Lung (tissue), 12 donors: ENCODE measurements around the gene GNRHR. TPM values are rescaled to one million over a fixed set of nuclear protein-coding genes. Genes with fewer than 3 reads are reported as not detected.
"Not testable (repeated sequence)": the region's sequence is repeated elsewhere in the genome, so short reads cannot be mapped to it uniquely, and the experiment has no call there.

Experiments used
- ATAC-seq: fragments of 200-7000 bp; cut with Tn5 transposase; one replicate; pipeline ENCODE4 v1.9.1; 2020; ENCODE audit warnings: moderate number of reproducible peaks; ENCODE audit not compliant: insufficient read depth, low FRiP score
- DNase-seq, 3 donors: peaks; one replicate each; pipeline ENCODE4 v3.0.0-alpha.2; 2013 to 2017
- H3K27ac ChIP-seq, 2 donors: one replicate each; pipeline ENCODE4 v1.5.1; 2013; ENCODE audit warnings: mild to moderate bottlenecking in 2 of 2, moderate library complexity in 2 of 2, control low read depth in 1 of 2, inconsistent platforms in 1 of 2, low read depth in 1 of 2, low read length in 1 of 2
- H3K27me3 ChIP-seq, 3 donors: one replicate each; pipeline ENCODE4 v1.5.1; 2013; ENCODE audit warnings: low read length in 2 of 3; ENCODE audit not compliant: control insufficient read depth in 3 of 3, insufficient read depth in 3 of 3
- H3K36me3 ChIP-seq, 4 donors: one replicate each; pipeline ENCODE4 v1.5.1; 2013; ENCODE audit warnings: low read length in 4 of 4, mild to moderate bottlenecking in 1 of 4, moderate library complexity in 1 of 4; ENCODE audit not compliant: control insufficient read depth in 4 of 4, insufficient read depth in 4 of 4
- H3K4me1 ChIP-seq, 5 donors: one replicate each; pipeline ENCODE4 v1.5.1; 2013; ENCODE audit warnings: low read length in 5 of 5, mild to moderate bottlenecking in 2 of 5, moderate library complexity in 1 of 5; ENCODE audit not compliant: control insufficient read depth in 5 of 5, insufficient read depth in 5 of 5
- H3K4me3 ChIP-seq: one replicate; pipeline ENCODE4 v1.5.1; 2013; ENCODE audit warnings: mild to moderate bottlenecking, control low read depth, moderate library complexity
- H3K9ac ChIP-seq, 2 donors: one replicate each; pipeline ENCODE4 v1.5.1; 2013; ENCODE audit warnings: low read length in 2 of 2, control low read depth in 1 of 2; ENCODE audit not compliant: insufficient read depth in 1 of 2
- H3K9me3 ChIP-seq, 4 donors: one replicate each; pipeline ENCODE4 v1.5.1; 2013; ENCODE audit warnings: low read length in 3 of 4, mild to moderate bottlenecking in 1 of 4, moderate library complexity in 1 of 4; ENCODE audit not compliant: control insufficient read depth in 4 of 4, insufficient read depth in 3 of 4
- CTCF ChIP-seq: IDR thresholded peaks from 2 replicates; pipeline ENCODE4 v1.5.1; 2012; ENCODE audit warnings: mild to moderate bottlenecking; ENCODE audit errors: control extremely low read depth, extremely low read depth
- WGBS, 2 donors: extraction: QIAGEN DNeasy Blood & Tissue Kit; methylation state at CpG; one replicate each; pipeline ENCODE4 v1.1.7; 2013; 5-methylcytosine and 5-hydroxymethylcytosine counted together
- polyA plus RNA-seq, 2 donors: library from polyadenylated mRNA; stranded (reverse); fragments of 200-250 nt; gene quantifications; one replicate each; pipeline ENCODE4 v1.2.1, GENCODE V29; 2013
- total RNA-seq, 2 donors: library from RNA; depleted of rRNA in 1 of 2; stranded (reverse); fragments of >200 nt in 1 of 2; gene quantifications; one replicate each; pipeline ENCODE4 v1.2.1, GENCODE V29; 2014 to 2021
- donor health status: control.
- donor health status: control.
- donor health status: Bipolar disorder and iron deficiency.
- donor health status: healthy.
- donor health status: DM: yes; HTN: yes; CAD: no.

GNRHR gene
- total and polyA plus RNA-seq, 4 donors, result not detected

GRCh38 chr4:67744561-67745283 lies 9.5 kb downstream of the GNRHR start:
- Histone ChIP-seq H3K9ac (no peak overlapping the region), H3K36me3 (no peaks in the 10 kb centered on the region)
- WGBS, 2 donors, result 70 to 83% methylated on average over 4 of the region's 4 CpGs

GRCh38 chr4:67743194-67743593 lies 11.0 kb downstream of the GNRHR start:
- H3K27ac ChIP-seq, result no peak overlapping the region
- H3K9ac ChIP-seq, result no peak overlapping the region
- no peak overlapping the region for H3K4me3 ChIP-seq
- ATAC-seq (no peak), DNase-seq (no peak)
- WGBS, 2 donors, result 94% methylated on average over 3 of the region's 3 CpGs
- H3K4me1 ChIP-seq, result no peaks in the 10 kb centered on the region
- H3K36me3 ChIP-seq, result no peaks in the 10 kb centered on the region
- no peaks in the 10 kb centered on the region for H3K9me3 ChIP-seq
- no peaks in the 10 kb centered on the region for H3K27me3 ChIP-seq
- TF ChIP-seq CTCF, result no peak

More at GRCh38 chr4:67744561-67745283, 9.5 kb downstream of the GNRHR start:
- Histone ChIP-seq H3K4me3 (no peak overlapping the region), H3K27ac (no peak overlapping the region), H3K9me3 (no peaks in the 10 kb centered on the region), H3K4me1 (no peaks in the 10 kb centered on the region), H3K27me3 (no peaks in the 10 kb centered on the region)
- no peak for TF ChIP-seq CTCF
- no peak for DNase-seq
- ATAC-seq, result no peak

GRCh38 chr4:67736262-67736661 lies 17.9 kb downstream of the GNRHR start:
- Histone ChIP-seq H3K9ac (no peak overlapping the region), H3K4me3 (no peak overlapping the region), H3K27ac (no peak overlapping the region), H3K36me3 (peaks cover 0 to 1% (median 0%) of the 10 kb centered on the region in 4 donors), H3K9me3 (no peaks in the 10 kb centered on the region), H3K27me3 (no peaks in the 10 kb centered on the region), H3K4me1 (peaks cover 0 to 4% (median 0%) of the 10 kb centered on the region in 5 donors)
- no peak for DNase-seq
- ATAC-seq, result no peak
- TF ChIP-seq CTCF, result no peak
- WGBS, 2 donors, result 90 to 97% methylated on average over 1 of the region's 1 CpG

GRCh38 chr4:67735325-67735724 lies 18.9 kb downstream of the GNRHR start:
- DNase-seq (no peak), ATAC-seq (no peak)
- H3K9me3 ChIP-seq, result no peaks in the 10 kb centered on the region
- H3K9ac ChIP-seq, result no peak overlapping the region
- H3K4me3 ChIP-seq, result no peak overlapping the region
- peaks cover 0 to 4% (median 0%) of the 10 kb centered on the region in 5 donors for H3K4me1 ChIP-seq
- no peak overlapping the region for H3K27ac ChIP-seq
- no peaks in the 10 kb centered on the region for H3K27me3 ChIP-seq
- peaks cover 0 to 1% (median 0%) of the 10 kb centered on the region in 4 donors for H3K36me3 ChIP-seq
- TF ChIP-seq CTCF, result no peak

- H3K36me3 ChIP-seq, ATAC-seq, H3K4me3 ChIP-seq, DNase-seq, H3K9me3 ChIP-seq, H3K27ac ChIP-seq, H3K27me3 ChIP-seq, H3K4me1 ChIP-seq, H3K9ac ChIP-seq: not testable (repeated sequence)
- WGBS, 2 donors, result 89 to 91% methylated on average over 3 of the region's 3 CpGs
Measured at GRCh38 chr4:67730511-67730910, 23.7 kb downstream of the GNRHR start.
